CD4-positive, alpha-beta T cell treated with Interferon alpha-2 for 1 hour (primary cell): ENCODE measurements around the gene ONECUT3.
A peak's percentile ranks its signal among the peaks of the same experiment; 100 is the strongest.

Source experiments
- DNase-seq, 2 donors: peaks; one replicate each; pipeline ENCODE4 v3.0.0-alpha.2; 2020 to 2022

Gene ONECUT3

DNA sequence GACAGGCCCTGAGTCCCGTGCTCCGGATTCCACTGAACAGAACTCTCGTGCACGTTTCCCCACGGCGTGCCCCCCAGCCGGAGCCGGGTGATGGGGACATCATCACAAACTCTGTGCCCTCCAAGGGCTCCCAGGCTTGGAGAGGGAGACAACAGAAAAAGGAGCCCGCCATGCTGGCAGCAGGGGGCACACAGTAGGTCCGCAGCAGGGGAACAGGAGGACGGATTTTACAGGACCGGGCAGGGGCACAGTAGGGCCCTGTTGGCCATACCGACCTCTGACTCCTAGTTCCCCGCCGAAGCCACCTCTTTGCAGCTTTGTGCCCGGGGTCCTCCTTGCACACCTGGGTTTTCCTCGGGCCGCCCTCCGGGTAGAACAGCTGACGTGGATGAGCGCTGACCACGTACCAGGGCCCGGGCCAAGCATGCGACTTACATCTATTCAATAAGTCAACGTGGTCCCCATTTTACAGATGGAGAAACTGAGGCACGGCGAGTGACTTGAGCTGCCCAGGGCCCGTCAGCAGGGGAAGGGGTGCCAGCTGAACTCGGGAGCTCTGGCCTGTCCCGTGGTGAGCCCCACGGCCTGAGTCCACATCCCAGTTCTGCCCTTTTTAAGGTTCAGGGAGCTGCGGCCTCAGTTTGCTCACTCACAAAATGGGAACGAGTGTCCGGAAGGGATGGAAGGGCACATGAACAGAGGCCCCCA, 10.2 kb upstream of the ONECUT3 start:
- DNase-seq: no peak

DNA sequence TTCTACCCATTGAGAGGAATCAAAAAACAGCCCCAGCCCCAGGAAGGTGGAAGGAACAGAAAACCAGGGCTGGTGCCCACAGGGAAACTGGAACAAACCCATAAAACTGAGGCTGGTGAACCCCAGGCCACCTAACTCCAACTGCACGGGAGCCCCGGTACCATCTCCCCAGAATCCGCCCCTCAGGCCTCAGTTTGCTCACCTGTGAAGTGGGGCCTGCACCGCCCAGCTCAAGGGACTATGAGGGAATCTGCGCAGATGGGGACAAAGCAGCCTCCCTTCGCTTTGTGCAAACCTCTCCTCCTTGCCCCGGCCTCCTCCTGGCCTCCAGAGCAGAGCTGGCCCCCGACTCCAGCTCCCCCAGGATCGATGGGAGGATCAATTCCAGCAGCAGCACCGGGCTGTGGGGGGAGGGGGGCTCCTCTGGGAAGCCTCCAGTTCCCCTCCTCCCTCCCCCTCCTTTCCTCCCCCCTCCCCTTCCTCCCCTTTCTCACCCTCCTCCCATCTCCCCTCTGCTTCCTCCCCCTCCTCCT, 9.1 kb upstream of the ONECUT3 start:
- no peak for DNase-seq

DNA sequence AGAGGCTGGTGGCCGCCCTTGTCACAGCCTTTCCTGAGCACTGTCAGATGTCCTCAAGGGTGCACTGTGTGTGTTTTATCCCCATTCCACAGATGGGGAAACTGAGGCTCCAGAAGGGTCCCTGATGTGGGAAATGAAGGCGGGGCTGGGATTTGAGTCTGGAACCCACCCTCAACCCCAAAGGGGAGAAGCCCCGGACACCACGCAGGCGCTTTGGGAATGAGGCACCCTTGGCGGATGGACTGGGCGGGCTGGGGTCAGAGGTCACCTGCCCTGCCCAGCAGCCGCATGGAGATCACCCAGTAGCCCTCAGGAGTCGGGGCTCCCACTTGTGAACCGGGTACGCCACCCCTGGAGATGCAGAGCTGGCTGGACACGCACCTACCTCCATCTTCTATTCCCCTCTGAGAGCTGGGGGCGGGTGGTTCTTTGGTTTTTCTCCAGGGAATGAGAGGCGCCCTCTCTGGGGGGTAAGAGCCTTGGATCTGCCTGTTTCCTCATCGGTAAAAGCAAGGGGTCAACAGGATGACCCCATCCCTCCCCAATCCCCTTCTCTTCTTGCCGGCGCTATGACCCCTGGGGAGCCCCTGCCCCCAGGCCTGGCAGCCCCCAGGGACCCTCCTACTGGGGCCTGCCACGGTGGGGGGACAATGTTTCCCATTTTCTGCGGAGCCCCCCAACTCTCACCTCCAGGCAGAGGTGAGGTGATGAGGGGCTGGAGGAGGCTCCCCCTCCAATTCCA, 8.3 kb upstream of the ONECUT3 start:
- no peak for DNase-seq

DNA sequence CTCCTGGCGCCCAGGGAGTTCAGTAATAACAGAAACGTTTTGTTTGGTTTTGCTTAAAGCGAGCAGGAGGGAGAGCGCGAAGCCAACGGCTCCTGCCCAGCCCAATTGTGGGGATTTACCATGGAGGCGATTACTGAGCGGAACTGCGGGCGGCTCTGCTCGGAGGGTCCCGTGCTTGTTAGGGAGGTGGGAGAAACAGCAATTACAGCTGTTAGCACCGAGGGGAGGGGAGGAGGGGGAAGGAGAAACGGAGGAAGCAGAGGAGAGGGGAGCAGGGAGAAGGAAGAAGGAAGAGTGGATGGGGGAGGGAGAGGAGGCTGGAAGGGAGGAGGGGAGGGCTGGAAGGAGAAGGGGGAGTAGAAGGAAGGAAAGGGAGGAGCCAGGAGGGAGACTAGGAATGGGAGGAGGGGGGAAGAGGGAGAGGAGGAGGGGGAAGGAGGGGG, 7.7 kb upstream of the ONECUT3 start:
- no peak for DNase-seq

DNA sequence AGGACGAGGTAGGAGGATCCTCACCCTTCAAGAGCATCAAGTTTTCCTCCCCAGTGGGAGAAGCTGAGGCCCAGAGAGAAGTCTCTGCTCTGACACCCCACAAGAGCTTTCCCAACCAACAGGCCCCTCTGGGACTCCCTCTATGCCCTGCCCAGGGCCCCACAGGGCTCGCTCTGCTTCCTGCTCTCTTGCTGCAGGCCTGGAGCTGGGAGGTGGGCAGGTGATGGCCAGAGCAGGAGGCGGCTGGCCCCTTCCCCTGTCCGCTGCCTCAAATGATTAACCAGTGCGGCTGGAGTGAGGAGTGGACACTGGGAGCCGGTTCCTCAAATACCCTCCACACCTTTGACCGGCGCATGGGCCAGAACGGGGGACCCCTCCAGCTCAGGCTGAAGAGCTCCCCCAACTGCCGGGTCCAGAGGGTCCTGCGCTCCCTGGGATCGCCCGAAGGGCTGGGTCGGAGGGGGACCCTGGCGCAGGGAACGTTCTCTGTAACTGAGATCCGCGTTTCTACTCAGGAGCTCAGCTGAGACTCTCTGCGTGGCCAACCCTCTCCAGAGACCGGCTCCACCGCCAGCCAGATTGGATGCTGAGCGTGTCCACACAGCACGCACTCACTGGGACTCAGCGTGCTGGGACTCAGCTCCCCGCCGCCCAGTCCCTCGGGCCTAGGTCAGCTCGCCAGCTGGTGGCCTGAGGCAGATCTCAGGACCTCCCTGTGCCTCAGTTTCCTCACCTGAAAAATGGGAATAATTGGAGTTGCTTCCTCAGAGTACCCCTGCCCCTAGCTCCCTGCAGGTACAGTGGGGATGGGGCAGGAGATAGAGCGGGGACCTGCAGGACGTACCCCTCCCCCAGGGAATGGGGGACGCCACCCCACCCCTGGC, 6.7 kb upstream of the ONECUT3 start:
- no peak for DNase-seq

DNA sequence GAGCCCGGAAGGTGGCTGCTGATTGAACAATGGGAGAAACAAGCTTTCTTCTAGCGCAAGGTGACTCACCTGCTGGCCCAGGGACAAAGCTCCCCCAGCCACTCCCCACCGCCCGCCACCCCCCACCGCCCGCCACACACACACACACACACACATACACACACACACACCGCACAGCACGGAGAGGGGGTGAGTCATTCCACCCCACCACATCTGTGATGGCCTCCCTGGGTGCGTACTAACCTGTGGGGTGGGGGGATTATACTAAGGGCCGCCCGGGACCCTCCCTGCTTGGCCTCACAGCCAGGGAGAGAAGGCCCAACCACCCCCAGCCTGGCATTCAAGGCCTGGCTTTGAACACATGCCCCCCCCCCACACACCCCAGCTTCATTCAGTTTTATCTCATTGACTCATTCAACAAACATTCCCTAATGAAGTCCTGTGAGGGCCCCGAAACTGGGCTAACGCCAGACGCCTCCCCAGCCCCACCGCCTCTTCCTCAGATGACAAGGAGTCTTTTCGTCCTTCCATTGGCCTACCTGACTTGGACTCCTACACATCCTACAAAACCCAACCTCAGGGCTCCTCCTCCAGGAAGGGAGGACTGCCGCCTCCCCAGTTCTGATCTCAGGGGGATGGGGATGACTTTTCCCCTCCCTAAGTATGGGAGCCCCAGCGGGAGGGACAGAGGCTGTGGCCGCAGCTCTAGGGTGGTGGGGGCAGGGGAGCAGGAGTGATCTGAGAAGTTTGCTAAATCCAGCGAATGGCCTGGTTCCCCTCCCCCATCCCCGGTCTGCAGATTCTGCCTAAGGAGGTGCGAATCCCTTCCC, 5.8 kb upstream of the ONECUT3 start:
- DNase-seq: peak in 1 of 2 donors; percentile 33

DNA sequence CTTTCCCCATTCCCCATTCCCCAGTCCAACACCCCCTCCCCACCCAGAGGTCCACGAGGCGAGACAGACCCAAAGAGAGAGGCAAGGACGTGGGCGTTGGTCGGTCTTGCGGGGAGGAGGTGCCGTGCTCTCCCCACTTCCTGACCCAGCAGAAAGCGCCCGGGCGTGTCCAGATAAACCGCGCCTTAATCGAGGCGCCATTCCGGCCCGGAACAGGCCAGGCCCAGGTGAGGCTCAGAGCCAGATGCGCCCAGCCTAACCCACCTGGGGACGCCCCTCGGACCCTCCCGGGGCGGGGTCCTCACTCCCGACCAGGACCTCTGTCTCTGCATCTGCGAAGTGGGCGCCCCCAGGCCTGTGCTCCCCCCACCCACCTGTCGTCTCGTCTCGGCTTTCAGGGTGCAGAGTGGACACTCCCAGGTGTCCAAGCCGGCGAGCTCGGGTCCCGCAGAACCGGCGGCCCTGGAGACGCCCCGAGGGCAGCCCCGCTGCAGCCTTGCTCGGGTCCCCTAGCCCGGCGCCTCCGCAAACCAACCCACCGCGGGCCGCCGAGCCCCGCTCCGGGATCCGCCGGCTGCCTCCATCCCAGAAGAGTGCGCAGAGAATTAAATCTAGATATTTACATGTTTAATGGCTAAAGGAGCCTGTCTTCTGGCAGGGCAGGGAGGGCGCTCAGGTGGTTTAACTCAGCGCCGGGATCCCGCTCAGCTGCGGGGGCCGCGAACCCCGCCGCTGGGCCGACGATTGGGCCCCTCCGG, 5.0 kb upstream of the ONECUT3 start:
- DNase-seq: no peak

DNA sequence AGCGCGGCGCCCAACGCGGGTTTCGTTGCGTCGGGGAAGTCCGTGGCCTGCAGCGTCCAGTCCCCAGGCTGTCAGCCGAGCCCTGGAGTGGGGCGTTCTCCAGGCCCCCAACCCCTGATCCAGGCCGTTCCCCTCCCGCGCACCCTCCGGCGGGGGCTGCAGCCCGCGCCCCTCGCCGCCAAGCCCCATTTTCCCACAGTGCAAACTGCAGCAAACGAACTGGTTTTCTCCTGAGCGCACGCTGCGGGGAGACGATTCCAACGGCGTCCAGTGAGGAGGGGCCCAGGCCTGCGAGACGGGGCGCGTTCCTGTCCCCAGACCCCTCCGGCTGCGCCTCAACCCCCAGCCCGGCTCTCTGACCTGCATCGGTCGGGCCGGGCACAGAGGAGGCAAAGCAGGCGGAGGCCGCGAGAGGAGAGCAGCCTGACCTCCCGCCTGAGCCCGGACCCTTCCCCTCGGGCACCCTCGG, 4.4 kb upstream of the ONECUT3 start:
- DNase-seq: no peak

DNA sequence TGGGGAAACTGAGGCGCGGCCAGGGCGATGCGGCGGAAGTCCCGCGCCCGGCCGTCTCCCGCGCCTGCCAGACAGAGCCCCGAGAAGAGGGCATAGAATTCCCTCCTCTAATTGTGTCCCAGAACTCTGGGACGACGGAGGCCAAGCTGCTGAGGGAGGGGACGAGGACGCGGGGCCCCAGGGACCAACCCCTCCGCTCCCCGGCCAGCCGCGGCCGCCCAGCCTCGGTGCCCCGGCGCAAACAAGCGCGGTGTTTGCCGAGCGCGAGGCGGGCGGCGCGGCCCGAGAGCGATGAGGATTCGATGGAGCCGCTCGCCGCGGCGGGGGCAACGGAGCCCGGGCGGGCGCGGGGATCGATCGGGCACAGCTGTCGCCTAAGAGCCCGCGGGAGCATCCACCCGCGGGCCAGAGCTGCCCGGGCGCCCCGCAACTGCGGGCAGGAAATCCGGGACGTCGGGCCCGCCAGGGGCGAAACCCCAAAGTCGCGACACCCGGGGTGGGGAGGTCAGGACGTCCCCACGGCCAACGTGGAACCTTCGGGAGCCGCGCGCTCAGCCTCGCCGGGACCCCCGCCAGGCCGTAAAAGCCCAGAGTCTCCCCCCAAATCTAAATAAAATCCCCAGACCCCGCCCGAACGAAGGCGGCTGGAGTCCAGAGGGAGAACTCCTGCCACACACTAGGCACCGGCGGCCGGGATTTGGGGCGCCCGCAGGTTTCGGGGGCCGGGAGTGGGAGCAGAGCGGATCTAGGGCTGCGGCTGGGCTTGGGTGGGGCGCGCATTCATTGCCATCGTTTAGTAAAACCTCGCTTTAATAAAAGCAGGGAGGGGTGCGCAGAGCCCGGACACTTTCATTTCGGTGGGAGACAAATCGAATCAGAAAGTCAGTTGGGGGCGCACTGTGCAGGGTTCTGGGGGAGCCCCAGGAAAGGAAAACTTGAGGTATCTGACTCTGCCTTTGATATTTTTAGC, 3.6 kb upstream of the ONECUT3 start:
- DNase-seq: no peak

DNA sequence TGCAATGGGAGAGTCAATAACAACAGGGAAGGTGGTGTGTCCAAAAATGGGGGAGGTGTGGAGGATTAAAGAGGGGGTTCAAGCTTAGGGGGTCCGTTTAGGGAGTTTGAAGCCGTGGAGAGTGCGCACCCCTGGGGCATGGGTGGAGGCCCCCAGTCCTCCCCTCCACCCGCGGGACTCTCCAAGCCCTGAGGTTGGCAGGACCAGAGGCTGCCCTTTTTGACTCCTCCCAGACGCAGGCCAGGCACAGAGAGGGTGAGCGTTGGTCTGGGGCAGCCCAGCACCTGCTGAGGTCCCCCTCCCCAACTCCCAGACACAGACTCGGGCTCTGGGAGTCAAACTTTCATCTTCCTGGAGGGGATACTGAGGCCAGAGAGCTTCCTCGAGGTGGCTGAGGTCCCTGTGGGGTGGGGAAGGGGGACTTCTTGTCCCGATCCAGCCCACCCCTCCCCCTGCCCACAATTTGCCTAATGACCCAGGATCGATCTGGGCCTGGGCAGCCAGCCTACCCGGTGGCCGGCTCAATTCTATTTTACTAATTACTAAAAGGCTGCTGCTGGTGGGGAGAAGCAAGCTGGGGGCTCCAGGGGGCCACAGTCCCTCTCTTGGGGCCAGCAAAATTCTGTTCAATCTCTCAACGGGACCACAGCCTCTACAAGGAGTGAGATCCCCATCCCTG, 2.8 kb upstream of the ONECUT3 start:
- no peak for DNase-seq

DNA sequence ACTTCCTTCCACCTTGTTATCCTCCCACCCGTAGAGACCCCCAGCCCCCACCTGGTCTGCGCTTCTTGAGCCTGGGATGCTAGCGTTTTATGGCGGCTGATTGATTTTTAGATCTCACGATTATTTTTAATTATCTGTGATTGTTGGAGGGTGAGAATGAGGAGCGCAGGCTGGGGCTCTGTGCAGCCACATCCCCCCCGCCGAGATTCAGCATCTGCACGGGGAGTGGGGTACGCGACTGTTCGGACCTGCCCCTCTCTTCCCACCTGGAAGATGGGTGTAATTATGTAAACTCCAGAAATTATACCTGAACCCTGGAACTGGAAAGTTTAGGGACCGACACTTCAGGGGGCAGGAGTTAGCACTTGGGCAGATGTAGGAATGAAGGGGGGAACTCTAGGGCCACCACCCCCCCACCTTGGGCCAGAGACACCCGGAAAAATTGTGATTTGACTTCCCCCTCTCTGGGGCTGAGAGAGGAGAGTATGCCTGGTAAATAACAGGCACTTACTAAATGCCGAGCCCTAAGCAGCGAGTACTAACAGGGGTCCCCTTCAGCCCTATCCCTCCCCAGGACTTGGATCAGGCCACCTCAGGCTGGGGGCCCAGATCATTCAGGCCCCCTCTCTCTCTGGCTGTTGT, 1.8 kb upstream of the ONECUT3 start:
- no peak for DNase-seq

DNA sequence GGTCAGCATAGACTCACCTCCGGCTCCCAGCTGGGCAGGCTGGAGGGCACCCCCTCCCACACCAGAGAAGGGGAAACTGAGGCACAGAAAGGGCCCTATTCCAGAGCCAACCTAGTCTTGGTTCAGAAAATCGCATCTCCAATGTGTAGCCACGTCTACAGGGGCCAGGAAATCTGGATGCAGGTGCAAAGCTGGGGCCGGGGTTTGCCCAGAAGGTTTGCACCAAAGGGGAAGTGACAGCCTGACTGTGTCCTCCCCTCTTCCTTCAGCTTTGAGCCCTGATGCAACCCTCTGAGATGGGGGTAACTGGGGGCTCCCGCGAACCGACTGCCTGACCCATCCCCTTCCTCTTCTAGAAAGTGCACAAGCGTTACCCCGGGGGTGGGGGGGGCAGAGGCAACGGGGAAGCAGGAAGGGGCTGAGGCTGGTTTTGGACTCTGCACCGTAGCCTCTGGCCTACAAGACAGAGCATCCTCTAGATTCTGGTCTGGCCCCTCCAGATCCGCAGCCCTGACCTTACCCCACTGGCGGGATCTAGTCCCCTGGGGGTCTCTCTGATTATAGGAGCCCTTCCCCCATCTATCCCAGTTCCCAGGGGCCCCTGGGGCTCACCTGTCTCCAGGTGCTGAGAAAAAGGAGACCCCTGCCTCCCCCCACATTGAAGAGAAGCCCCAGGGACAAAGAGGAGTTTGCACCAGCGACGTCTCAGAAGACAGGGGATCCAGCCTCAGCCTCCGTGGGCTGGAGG, 1.1 kb upstream of the ONECUT3 start:
- DNase-seq: no peak

DNA sequence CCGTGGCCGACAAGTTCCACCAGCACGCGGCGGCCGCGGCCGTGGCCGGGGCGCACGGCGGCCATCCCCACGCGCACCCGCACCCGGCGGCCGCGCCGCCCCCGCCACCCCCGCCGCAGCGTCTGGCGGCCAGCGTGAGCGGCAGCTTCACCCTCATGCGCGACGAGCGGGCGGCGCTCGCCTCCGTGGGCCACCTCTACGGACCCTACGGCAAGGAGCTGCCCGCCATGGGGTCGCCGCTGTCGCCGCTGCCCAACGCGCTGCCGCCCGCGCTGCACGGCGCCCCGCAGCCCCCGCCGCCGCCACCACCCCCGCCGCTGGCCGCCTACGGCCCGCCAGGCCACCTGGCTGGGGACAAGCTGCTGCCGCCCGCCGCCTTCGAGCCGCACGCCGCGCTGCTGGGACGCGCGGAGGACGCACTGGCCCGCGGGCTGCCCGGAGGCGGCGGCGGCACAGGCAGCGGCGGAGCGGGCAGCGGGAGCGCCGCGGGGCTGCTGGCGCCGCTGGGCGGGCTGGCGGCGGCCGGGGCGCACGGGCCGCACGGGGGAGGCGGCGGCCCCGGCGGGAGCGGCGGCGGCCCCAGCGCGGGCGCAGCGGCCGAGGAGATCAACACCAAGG, 821 bp downstream of the ONECUT3 start:
- no peak for DNase-seq

DNA sequence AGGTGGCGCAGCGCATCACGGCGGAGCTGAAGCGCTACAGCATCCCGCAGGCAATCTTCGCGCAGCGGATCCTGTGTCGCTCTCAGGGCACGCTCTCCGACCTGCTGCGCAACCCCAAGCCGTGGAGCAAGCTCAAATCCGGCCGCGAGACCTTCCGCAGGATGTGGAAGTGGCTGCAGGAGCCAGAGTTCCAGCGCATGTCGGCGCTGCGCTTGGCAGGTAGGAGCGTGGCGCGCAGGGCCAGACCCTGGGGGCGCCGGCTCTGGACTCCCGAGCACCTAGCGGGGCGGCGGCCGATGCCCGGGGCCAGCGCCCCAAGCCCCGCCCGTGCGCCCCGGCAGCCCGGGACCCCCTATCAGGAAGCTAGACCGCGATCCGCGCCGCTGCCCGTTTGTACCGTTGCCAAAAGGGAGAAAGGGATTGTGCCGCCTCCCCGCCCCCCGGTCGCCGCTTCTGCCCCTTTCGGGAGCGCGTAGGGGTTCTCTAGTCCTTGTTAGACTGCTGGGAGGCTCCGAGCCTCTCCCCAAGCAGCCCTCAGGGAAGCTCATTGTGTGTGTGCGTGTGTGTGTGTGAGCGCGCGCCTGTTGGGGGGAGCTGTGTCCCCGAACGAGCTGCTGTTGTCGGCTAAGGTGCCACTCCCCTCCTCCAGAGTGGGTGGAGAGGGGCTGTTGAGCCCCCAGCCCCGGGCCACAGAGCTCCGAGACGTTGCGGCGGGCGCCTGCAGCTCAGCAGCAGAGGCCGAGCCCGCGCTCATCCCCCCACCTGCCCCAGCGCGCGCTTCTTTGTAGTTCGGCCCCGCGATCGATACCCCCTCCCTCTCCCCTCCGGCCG, 1.5 kb downstream of the ONECUT3 start:
- no peak for DNase-seq

DNA sequence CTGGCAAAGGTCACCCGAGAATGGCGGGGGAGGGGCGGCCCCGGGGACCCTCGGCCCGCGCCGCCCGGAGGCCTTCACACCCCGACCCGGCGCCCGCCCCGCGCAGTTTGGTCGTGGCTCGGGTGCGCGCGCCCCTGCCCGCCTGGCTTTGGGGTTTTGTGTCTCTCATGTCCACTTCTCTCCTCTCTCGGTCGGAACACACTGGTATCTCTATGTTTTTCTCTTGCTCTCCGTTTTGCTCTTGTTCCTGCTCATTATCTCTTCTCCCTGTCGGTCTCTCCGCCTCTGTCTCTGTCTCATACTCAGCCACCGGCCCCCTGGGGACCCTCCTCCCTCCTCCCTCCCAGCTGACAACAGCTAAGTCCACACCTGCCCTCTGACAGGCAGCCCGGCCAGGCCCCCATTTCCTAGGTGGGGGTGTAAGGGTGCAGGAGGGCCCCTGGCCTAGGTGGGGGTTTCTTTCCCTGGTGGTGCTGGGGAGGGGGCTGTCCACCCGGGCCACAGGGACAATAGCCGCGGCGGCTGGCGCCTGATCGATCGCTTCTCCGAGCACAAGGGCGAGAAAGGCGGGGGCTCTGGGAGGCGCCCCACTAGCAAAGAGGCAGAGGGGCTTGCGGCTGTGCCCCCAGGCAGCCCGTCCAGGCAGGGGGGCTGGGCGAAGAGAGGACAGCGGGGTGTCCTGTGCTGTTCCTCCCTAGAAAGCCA, 2.3 kb downstream of the ONECUT3 start:
- no peak for DNase-seq

DNA sequence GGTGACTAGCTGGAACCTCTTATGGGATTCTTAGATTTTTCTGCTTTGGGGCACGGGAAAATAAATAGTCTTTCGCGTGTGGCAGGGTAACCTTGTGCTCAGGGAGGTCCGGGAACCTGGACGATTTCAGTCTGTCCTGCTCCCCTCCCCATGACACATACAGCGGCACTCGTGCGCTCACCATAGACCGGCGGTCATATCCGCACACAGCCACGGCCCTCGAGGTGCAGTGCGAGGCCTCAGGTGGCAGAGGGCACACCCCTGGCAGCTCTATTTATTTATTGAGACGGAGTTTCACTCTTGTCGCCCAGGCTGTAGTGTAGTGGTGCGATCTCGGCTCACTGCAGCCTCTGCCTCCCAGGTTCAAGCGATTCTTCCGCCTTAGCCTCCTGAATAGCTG, 3.0 kb downstream of the ONECUT3 start:
- no peak for DNase-seq
